HG03460 (cell line): ENCODE results near the gene RNF5.

Experiments
- ATAC-seq: cut with Tn5 transposase; IDR thresholded peaks from one replicate; pipeline ENCODE4 v1.9.1; 2021; ENCODE audit not compliant: unreplicated experiment

Gene RNF5

DNA sequence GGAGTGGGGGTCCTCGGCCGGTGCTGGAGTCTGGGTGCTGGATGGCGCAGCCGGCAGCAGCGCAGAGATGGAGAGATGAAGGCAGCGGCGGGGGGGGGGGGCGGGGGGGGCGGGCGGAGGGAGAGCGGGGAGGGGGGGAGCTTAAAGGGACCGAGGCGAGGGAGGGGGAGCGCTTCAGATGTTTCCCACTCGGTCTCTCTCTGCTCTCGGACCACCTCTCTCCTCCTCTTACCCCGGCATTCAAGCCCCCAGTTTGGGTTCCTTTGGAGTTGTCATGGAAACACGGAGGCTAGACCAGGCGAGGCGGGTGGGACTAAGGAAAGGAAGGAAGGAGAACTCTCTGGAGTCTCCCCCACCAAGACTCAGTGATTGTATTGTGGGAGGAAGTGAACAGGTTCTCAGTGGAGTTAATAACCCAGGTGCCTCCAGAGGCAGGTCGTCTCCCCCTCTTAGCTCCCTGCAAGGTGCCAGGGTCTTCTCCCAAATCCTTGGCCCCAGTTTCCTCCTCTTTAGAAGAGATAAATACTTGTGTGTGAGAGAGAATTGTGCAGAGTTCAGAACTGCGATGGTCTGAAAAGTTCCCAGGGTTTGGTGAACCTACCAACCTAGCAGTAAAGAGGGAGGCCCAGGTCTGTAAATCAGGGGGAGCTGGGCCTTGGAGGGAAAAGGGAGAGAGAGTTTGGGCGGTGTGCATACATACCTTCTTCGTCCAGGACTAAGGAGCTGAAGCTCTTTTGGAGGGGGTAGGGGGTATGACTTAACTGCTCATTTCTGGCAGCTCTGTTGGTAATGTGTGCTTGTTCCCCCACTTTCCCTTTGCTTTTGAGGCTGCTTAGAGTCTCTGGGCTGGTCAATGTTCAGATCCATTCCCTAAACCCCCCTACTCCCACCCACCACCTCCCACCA lies 26.1 kb upstream of the RNF5 start, which contains the start of gene PRRT1:
TSS of gene PRRT1 (minus strand) at position 77 of the 906 bp plus-strand sequence. CDS start 112 bp downstream, outside the sequence.
- ATAC-seq, result no peak

DNA sequence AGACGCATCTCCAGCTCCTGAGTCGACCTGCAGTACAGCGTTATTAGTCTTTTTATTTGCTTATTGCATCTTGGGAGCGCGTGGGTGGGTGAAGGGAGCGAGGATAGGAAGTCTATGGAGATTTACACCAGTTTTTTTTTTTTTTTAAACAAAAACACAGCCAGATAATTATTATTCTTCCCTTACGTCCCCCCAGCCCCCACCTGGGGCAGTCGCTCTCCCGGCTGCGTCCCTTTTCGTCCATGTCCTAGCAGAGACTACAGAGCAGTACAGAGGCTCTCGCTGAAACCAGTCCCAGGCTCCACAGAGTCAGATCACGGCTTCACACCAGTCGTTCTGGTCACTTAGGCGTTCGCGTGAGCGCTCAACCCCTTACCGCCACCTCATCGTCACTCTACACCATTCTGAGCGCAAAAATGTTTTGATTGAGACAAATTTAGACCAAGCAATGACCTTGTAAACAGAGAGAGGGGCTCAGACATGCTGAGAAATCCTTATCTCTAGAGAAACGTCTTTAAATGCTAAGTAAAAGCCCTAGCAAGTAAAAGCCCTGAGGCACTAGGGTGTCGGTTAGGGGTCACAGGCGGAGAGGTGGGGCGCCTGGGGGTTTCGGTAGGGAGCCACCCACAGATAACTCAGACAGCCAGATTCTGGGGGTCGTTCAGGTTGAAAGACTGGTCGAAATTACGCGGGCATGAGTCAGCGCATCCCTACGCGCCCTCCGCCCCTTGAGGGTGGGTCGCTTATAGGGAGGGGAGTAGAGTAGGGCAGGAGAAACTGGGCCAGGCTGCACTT lies 25.2 kb upstream of the RNF5 start:
- ATAC-seq, result no peak

DNA sequence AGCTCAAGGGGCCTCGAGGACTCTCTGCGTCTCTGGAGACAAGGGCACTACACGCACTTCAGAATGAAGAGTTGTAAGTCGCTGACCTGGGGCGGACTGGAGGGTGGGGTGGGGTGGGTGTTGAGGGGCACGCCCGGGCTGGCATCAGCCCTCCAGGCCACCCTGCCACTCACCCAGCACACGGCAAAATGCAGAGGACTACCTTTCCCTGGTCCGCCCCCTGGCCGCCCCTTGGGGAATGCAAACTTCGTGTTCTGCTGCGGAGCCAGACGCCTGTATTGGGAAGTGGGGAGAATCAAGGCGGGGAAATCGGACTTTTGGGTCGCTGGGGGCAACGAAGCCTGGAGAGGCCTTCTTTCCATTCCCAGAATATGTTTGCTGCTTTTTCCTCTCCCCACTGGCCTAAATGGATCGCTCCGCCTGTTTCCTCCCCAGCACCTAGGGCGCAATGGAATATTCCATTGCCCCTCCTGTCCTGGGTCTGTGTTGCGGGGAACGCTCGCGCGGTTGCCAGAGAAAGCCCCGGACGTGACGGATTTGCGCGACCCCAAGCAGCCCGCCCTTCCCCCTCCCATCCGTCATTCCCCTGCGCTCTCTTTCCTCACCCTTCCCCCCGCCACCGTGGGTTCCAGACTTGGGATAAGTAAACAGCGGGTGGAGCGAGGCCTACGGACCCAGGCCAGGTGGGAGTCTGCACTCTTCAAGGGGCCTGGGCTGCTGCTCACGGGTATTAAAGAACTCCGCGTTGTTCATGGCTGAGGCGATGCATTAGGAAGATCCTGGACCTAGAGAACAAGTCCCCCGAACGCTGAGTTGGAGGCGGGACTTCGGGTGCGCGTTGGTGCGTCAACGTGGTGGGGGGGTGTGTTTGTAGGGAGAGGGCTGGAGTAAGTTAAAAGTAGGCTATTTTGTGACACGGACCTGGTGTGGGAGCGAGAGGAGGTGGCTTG lies 24.4 kb upstream of the RNF5 start, which contains the start of gene PPT2:
TSS of gene PPT2 (plus strand) at position 578 of the 950 bp plus-strand sequence. CDS start 454 bp downstream, outside the sequence.
- no peak for ATAC-seq

DNA sequence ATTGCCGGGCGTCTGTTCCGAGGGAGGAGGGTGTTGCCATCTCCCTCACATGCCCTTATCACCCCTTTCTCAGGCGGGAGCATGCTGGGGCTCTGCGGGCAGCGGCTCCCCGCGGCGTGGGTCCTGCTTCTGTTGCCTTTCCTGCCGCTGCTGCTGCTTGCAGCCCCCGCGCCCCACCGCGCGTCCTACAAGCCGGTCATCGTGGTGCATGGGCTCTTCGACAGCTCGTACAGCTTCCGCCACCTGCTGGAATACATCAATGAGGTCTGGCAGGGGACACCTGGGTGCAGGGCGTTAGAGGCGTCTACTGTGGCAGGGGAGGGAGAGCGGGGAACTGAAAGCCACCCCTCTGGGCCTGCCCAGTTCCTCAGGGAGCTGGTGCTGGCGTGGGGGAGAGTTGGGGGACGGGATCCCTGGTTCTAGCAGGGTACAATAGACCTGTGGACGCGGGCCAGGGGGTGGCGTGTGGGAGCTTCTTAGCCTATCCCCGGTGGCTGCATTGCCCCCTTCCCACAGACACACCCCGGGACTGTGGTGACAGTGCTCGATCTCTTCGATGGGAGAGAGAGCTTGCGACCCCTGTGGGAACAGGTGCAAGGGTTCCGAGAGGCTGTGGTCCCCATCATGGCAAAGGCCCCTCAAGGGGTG lies 23.6 kb upstream of the RNF5 start:
- no peak for ATAC-seq

DNA sequence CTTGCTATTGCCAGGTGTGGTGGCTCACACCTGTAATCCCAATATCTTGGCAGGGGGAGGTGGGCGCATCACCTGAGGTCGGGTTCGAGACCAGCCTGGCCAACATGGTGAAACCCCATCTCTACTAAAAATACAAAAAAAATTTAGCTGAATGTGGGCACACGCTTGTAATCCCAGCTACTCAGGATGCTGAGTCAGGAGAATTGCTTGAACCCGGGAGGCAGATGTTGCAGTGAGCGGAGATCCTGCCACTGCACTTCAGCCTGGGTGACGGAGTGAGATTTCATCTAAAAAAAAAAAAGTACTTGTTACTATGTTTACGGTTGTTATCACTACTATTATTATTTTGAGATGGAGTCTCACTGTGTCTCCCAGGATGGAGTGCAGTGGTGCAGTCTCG lies 21.3 kb upstream of the RNF5 start:
- no peak for ATAC-seq

DNA sequence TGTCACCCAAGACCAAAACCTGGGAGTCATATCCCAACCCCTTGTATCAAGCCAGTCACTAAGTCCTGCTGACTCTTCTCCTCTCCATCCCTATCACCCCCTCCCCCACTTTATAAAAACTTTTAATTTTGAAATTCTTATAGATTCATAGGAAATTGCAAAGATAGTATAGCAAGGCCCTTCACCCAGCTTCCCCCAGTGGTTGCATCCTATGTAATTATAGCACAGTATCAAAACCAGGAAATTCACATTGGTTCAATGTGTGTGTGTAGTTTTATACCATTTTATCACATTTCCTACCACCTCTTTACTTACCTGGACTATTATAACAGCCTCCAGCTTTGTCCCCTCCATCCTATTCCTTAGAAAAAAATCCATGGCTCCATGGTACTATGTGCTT lies 20.2 kb upstream of the RNF5 start:
- ATAC-seq, result no peak

DNA sequence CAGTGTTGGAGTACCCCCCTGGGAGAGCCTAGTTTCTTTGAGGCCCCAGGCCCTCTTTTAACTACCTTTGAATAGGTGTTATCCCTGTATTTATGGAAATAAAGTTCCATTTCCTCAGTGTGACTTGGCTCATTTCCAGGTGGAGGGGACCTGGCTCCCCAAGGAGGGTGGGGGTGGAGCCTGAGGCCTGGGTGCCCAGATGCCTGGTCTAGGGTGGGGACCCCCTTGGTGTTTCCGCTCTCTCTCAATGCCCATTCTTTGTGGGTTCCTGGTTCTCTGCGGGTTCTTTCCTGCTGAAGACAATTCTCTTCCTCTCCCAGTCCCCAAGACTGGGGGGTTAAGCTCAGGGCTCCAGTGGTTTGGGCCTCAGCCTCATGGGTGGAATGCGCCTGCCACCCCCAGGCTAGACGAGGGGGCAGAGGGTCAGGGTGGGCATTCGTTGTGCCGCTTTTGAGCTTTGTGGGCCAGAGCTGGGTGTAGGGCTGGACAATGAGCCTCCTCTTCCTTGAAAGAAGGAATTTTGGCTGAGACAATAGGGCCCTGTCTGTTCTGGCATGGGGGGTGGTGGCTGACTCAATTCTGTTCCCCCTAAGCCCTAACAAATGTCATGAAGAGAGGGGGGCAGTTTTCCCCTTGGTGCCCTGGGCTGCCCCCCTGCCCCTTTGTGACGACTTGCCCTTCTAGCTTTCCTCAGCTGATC lies 14.5 kb upstream of the RNF5 start:
- ATAC-seq, result no peak

DNA sequence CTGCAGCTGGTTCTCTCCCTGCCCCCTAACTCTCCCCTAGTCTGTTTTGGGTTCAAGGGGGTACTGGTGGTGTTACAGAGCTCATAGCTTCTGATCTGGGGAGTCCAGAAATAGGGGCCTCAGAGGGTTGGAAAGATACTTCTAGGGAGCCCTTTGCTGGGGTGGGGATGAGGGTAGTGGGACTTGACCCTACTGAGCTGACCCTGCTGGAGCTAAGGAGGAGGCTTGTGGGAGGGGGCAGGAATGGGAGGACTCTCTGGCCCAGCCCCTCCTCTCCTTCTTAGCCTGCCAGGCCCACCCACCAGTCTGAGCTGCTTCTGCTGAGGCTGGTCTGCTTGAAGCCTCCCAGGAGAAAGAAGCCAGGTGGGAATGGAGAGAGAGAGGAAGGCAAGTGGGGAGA lies 13.9 kb upstream of the RNF5 start, which contains the start of gene EGFL8:
TSS of gene EGFL8 (plus strand) at position 301 of the 400 bp plus-strand sequence. CDS start 1,571 bp downstream, outside the sequence.
- no peak for ATAC-seq

DNA sequence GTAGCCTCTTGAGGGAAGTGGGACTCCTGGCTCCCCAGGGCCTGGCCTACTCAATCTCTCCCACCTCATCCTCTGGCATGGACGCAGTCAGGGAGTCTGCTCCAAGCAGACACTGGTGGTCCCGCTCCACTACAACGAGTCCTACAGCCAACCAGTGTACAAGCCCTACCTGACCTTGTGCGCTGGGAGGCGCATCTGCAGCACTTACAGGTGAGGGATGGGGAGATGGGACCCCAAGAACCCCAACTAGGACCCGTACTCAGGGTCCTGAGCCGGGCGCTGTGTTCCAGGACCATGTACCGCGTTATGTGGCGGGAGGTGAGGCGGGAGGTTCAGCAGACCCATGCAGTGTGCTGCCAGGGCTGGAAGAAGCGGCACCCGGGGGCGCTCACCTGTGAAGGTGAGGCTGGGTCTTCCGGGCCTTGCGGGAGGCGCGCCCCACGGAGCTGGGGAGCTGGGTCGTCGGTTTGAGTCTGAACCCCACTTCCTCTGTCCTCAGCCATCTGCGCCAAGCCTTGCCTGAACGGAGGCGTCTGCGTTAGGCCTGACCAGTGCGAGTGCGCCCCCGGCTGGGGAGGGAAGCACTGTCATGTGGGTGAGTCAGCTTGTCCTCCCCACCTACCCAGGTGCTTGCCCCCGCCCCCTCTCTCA lies 11.7 kb upstream of the RNF5 start:
- no peak for ATAC-seq

DNA sequence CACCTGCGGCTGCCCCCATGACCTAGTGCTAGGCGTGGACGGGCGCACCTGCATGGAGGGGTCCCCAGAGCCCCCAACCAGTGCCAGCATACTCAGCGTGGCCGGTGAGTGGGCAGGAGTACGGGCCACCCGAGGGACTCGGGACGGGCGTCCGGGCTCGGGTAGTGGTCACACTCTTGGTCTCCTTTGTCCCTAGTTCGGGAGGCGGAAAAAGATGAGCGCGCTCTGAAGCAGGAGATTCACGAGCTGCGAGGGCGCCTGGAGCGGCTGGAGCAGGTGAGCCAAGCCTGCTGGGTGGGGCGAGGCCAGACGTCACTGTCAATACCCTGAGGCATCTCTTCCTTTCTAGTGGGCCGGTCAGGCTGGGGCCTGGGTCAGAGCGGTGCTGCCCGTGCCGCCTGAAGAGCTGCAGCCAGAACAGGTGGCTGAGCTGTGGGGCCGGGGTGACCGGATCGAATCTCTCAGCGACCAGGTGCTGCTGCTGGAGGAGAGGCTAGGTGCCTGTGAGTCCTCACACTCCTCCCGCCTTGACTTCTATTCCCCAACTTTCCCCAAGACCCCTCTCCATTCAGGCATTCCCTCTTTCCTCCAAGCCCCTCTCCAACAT lies 10.9 kb upstream of the RNF5 start:
- no peak for ATAC-seq

DNA sequence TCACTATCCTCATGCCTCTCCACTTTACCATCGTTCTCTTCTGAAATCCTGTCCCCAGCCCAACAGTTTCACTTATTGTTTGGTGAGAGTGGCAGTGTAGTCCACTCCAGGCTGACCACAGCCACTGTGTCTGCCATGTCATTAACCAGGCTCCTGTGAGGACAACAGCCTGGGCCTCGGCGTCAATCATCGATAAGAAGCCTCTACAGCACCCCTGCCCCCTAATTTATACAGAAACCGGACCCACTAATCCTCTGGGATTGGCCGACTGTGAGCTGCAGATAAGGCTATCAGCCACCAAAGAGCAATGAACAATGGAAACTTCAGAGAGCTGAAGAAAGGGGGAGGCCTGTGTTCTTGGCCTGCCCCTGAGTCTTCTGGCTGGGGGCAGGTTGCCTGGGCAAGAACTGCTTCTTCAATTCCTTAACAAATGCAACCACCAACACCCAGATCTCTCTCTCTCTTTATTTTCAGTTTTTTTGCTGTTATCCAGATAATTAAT lies 10.4 kb upstream of the RNF5 start:
- ATAC-seq, result no peak

DNA sequence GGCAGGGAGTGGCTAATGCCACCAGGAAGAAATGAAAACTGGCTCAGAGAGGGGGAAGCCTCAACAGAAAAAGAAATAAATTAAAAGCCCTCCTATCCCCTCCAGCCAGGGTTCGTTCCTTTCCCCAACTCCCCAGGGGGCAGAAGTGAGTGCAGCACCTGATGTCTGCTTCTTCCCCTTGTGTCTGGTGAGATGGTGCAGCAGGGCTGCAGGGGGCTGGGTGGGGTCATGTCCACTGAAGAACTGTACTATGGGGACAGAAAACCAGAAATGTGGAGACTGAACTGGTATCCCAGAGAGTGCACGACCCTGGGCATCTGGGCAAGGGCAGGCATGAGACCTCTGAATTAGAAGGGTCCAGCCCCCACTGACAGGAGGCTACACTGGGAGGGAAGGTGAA lies 9.9 kb upstream of the RNF5 start:
- ATAC-seq, result no peak

DNA sequence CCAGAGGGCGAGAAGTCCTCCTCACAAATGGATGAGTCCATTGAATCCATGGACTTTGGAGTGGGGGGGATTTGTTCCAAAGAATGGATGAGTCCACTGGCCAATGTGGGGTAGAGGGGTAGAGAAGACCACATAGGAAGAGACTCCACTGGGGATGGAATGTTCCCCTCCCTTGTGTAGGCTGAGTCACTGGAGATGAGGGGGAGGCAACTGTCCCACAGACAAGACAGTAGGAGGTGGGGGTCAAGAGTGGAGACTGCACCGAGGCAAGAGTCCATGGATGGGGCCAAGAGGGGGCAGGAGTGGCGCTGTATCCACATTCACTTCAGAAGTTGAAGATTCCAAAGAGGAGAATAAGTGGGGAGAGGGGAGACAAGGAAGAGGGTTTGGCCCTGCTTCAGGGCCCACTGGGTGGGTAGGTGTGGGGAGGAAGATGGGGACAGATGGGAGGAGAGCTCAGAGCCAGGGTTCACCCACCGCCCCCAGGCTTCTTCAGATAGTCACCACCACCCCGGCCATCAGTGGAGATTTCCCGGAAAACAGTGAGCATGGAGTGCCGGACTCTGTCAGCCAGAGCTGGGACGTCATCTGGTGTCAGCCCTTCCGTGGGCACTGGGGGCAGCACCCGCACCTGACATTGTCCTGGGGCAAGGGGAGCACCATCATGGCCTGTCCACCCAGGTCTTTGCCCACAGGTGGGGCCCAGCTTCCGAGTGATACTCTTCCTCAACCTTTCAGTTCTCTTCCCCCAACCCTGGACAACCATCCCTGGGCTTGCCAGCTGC lies 9.2 kb upstream of the RNF5 start:
- ATAC-seq, result no peak

DNA sequence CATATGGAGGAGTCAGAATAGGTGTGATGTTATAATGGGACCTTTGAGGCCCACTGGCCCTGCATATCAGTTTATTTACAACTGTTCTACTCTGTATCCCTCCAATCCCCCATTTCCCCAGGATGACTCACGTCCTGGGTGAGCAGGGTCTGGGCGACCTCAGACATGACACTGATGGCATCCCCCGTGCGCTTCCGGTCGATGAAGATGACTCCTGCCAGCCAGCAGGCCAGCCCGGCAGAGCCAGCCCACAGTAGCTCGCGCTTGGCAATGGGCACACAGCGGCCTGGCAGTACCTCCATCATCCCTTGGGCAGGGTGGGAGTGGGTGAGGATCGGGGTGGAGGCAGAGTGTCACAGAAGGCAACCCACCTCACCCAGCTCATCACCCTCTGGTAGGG lies 7.9 kb upstream of the RNF5 start:
- no peak for ATAC-seq

DNA sequence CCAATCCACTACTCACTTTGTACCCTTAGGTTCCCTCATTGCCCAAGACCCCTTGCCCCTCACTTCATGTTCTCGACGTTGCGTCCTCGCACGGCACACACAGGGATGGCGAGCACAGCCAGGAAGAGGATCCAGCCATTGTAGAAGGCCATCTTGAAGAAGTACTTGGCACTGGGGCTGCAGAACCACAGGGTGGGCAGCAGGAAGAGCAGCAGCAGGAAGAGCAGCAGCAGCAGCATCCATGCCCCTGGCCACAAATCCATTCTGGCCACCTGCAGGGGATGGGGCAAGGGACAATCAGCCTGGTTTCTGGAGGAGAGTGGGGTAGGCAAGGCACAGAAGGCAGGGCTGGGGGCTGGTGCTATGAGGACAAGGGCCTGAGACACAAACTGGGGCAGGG lies 7.0 kb upstream of the RNF5 start:
- ATAC-seq, result no peak

DNA sequence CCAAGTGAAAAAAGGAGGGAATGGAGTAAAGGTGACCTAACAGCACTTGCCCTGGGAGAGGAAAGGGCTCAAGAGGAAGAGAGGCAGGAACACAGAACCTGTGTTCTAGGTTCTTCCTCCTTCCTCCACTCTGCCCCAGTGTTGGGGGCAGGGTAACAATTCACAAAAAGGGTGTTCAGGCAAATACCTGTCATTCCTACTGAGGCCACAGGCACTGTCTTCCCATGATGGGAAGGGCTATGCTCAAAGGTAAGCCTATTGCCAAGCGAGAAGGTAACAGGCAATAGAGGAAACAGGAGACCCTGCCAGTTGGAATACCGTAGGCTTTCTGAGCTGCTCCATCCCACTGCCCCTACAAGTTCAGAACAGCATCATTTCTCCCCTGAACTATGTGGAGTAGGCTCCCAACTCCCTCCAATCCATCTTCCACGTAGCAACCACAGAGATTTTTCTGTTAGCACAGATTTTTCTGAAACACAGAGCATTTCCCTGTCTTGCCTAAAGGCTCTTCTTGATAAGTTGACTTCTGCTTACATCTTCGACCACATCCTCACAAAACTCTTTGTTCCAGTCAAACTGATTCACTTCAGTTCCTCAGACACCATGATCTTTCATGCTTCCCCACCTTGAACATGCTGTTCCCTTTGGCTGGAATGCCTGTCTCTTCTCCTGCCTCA lies 5.0 kb upstream of the RNF5 start:
- no peak for ATAC-seq

DNA sequence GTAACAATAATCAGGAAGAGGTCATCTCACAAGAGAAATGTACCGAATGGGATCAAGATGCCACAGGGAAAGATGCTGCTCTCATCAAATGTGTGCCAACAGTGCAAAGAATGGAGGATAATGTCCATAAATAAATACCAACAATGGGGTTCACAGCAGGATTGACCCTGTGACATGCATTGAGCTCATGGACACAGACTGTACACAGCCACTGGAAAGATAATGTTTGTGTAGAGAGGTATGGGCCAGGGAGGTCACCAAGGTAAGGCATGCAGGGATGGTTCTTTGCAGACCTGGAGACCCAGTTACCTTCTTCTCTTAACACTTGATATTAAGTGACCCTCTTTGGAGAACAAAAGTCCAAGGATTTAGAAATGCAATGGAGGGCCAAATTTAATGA lies 3.8 kb upstream of the RNF5 start:
- ATAC-seq, result no peak
